ENCODE results near the gene RRP9. TPM values are rescaled to one million over a fixed set of nuclear protein-coding genes. Genes with fewer than 3 reads are reported as not detected.

Gene RRP9
- total RNA-seq, 1 experiment from 2014 or later = 71.3 TPM

- ChIA-PET CTCF (no interaction called here), RAD21 (ENCODE audit: low non-redundant PET in 1 of 2, low total read pairs in 2 of 2, uncharacterized antibody in 2 of 2, unreplicated experiment in 2 of 2) (no interaction called here), POLR2A (no interaction called here)
- Histone ChIP-seq H3K9me3 (ENCODE audit: control insufficient read depth in 1 of 2, insufficient read depth in 1 of 2, low read depth in 1 of 2, low read length in 2 of 2) (no peaks in the 10 kb centered on the region), H3K4me1 (ENCODE audit: control insufficient read depth in 1 of 2, insufficient read depth in 2 of 2, low read length in 2 of 2) (no peaks in the 10 kb centered on the region), H3K27ac (ENCODE audit: low read depth, low read length) (no peak overlapping the region), H3K36me3 (ENCODE audit: control insufficient read depth in 1 of 2, insufficient read depth in 2 of 2, low read length in 2 of 2) (no peaks in the 10 kb centered on the region), H3K4me2 (ENCODE audit: low read length) (no peak overlapping the region), H4K20me1 (ENCODE audit: insufficient read depth) (no peaks in the 10 kb centered on the region), H3K79me2 (ENCODE audit: insufficient read depth, low read length) (no peaks in the 10 kb centered on the region), H3K9me2 (ENCODE audit: insufficient read depth) (no peaks in the 10 kb centered on the region), H2AFZ (ENCODE audit: low read depth, low read length, poor library complexity, severe bottlenecking) (no peak overlapping the region), H3K27me3 (ENCODE audit: insufficient read depth, low read length) (no peaks in the 10 kb centered on the region), H3K4me3 (replicated peaks in 1 of 2; ENCODE audit: low read depth in 1 of 2, low read length in 2 of 2) (no peak overlapping the region), H3K9ac (ENCODE audit: low read length) (no peak overlapping the region)
- intact Hi-C loops (cut with micrococcal nuclease) = no loop called here
- ATAC-seq = no peak
- no TSS peak for BruUV-seq (replicated peaks)
- TF ChIP-seq YY1 (IDR thresholded peaks at IDR 0.05; ENCODE audit: extremely low read depth, insufficient replicate concordance, low read depth, low read length) (no peak), SP1 (IDR thresholded peaks at IDR 0.05; ENCODE audit: low read depth) (no peak), RAD21 (IDR thresholded peaks at IDR 0.05; ENCODE audit: low read depth) (no peak), POLR2AphosphoS5 (IDR thresholded peaks at IDR 0.05; ENCODE audit: low read depth, low read length) (no peak), ELF1 (IDR thresholded peaks at IDR 0.05; ENCODE audit: borderline replicate concordance, low read depth) (no peak)
- no peak for DNase-seq (ENCODE audit: low read depth, low spot score)
These were observed 20.6 kb downstream of the RRP9 start for GRCh38 chr3:51921081-51921578.

GRCh38 chr3:51916418-51916817 is 25.3 kb downstream of the RRP9 start:
- Histone ChIP-seq H3K27ac (ENCODE audit: low read depth, low read length) (no peak overlapping the region), H3K79me2 (ENCODE audit: insufficient read depth, low read length) (no peaks in the 10 kb centered on the region), H2AFZ (ENCODE audit: low read depth, low read length, poor library complexity, severe bottlenecking) (no peak overlapping the region), H3K9me3 (ENCODE audit: control insufficient read depth in 1 of 2, insufficient read depth in 1 of 2, low read depth in 1 of 2, low read length in 2 of 2) (no peaks in the 10 kb centered on the region), H3K9me2 (ENCODE audit: insufficient read depth) (no peaks in the 10 kb centered on the region), H3K4me1 (ENCODE audit: control insufficient read depth in 1 of 2, insufficient read depth in 2 of 2, low read length in 2 of 2) (no peaks in the 10 kb centered on the region), H3K27me3 (ENCODE audit: insufficient read depth, low read length) (no peaks in the 10 kb centered on the region), H3K36me3 (ENCODE audit: control insufficient read depth in 1 of 2, insufficient read depth in 2 of 2, low read length in 2 of 2) (no peaks in the 10 kb centered on the region), H3K9ac (ENCODE audit: low read length) (no peak overlapping the region), H4K20me1 (ENCODE audit: insufficient read depth) (no peaks in the 10 kb centered on the region), H3K4me2 (ENCODE audit: low read length) (no peak overlapping the region), H3K4me3 (replicated peaks in 1 of 2; ENCODE audit: low read depth in 1 of 2, low read length in 2 of 2) (no peak overlapping the region)
- ChIA-PET POLR2A (no interaction called here), RAD21 (ENCODE audit: low non-redundant PET in 1 of 2, low total read pairs in 2 of 2, uncharacterized antibody in 2 of 2, unreplicated experiment in 2 of 2) (no interaction called here), CTCF (no interaction called here)
- intact Hi-C loops (cut with micrococcal nuclease) = no loop called here
- ATAC-seq (no peak), DNase-seq (ENCODE audit: low read depth, low spot score) (no peak)
- BruUV-seq (replicated peaks) = no TSS peak
- TF ChIP-seq TCF7L2 (IDR thresholded peaks at IDR 0.05; ENCODE audit: borderline replicate concordance, extremely low read depth, insufficient read depth, insufficient read length) = no peak
- no peak for TF ChIP-seq ATF3 (IDR thresholded peaks at IDR 0.05)
- TF ChIP-seq RAD21 (IDR thresholded peaks at IDR 0.05; ENCODE audit: low read depth) = no peak
- TF ChIP-seq SIN3A (IDR thresholded peaks at IDR 0.05; ENCODE audit: low read depth) = no peak
- TF ChIP-seq CBX3 (IDR thresholded peaks at IDR 0.05; ENCODE audit: low read depth) = no peak
- TF ChIP-seq EZH2phosphoT487 (IDR thresholded peaks at IDR 0.05; ENCODE audit: borderline replicate concordance) = no peak
- no peak for TF ChIP-seq ZFX (IDR thresholded peaks at IDR 0.05)
- no peak for TF ChIP-seq CEBPB (IDR thresholded peaks at IDR 0.05; ENCODE audit: low read depth)
- TF ChIP-seq POLR2A (IDR thresholded peaks at IDR 0.05; ENCODE audit: borderline replicate concordance, extremely low read depth, insufficient read depth, insufficient read length) = no peak
- TF ChIP-seq FOSL1 (IDR thresholded peaks at IDR 0.05; ENCODE audit: low read depth) = no peak
- no peak for TF ChIP-seq REST (IDR thresholded peaks at IDR 0.05; ENCODE audit: low read depth)
- no peak for TF ChIP-seq EZH2 (IDR thresholded peaks at IDR 0.05)
- no peak for TF ChIP-seq ELF1 (IDR thresholded peaks at IDR 0.05; ENCODE audit: borderline replicate concordance, low read depth)
- no peak for TF ChIP-seq CTCF (IDR thresholded peaks at IDR 0.05 in 2 of 3, conservative IDR thresholded peaks at IDR 0.05 in 1 of 3; ENCODE audit: borderline replicate concordance in 1 of 3, insufficient read depth in 1 of 3, low read depth in 2 of 3, low read length in 2 of 3)
- TF ChIP-seq POLR2AphosphoS5 (IDR thresholded peaks at IDR 0.05; ENCODE audit: low read depth, low read length) = no peak
